ENCODE data around the gene AADACL4.

Gene AADACL4

DNA sequence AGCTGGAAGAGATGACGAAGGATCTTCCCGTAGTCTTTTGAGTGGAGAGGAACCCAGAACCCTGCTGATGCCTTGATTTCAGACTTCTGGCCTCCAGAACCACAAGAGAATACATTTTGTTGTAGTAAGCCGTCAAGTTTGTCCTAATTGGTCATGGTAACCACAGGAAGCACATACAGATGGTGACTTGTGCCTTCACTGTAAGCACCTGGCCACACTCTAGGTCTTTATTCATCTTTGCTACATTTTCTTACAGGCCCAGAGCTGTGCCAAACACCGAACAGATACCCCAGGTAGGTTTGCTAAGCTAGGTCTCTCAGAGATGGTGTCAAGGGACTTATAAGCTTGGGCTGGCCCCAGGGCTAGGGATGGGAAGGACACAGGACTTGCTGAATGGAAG, 30.7 kb upstream of the AADACL4 start:
- no peak for DNase-seq (ENCODE audit: low spot score)

DNA sequence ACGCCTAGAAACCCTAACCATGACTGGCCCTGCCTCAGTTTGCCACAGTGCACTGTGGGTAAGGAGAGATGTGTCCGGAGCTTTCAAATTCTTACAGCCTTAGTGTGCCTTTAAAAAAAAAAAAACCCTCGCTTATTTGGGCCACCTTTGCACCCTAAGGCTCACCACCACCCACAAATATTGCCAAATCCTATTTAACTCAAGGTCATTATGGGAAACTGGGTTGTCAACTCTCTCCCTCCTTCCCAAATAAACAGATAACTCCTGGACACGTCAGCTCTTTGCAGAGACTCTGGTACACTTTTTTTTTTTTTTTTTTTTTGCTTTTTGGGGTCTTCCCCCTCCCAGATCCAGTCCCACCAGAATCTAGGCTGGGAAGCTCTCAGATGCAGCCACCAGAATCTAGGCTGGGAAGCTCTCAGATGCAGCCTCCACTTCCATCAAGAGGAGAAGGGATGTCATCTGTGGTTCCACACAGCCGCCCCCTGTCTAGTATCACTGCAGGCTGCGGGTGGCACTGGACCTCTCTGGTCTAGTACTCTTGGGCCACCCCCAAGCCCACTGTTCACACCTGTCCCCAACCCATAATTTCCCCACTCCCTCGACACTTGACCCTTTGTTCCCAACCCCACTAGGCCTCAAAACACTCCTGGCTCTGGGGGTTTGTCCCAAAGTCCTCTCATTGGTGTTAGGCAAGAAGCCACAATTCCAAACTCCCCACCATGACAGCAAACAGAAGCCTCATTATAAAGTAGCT, 29.3 kb upstream of the AADACL4 start:
- no peak for DNase-seq (ENCODE audit: low spot score)

DNA sequence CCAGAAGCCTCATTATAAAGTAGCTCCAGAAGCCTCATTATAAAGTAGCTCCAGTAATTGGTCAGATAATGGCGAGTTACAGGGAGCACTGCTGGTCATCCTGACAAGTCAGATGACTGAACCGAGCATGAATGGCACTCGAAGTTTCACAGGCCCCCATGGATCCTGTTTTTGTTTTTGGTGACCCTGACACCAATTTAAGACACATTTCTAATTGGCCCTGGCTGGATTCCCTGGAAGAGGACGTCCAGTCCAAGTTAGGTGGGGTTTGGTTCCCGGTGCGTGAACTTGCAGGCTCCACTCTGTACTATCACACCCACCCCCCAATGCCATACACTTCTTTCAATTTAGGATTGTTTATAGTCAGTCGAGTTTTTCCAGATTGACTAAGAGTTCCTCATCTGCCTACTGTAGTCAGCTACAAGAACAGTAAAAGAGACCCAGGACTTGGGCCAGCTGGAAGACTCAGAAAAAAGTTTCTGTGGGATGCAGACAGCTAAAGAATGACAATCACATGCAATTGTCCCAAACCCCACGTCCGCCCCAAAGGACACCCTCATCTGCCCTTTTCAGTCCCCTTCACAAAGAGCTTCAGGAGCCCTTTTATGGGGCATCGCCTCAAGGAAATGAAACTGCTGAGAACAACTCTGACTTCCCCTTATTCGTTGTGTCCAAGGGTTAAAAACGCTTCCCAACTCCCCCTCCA, 28.6 kb upstream of the AADACL4 start:
- no peak for DNase-seq (ENCODE audit: low spot score)

DNA sequence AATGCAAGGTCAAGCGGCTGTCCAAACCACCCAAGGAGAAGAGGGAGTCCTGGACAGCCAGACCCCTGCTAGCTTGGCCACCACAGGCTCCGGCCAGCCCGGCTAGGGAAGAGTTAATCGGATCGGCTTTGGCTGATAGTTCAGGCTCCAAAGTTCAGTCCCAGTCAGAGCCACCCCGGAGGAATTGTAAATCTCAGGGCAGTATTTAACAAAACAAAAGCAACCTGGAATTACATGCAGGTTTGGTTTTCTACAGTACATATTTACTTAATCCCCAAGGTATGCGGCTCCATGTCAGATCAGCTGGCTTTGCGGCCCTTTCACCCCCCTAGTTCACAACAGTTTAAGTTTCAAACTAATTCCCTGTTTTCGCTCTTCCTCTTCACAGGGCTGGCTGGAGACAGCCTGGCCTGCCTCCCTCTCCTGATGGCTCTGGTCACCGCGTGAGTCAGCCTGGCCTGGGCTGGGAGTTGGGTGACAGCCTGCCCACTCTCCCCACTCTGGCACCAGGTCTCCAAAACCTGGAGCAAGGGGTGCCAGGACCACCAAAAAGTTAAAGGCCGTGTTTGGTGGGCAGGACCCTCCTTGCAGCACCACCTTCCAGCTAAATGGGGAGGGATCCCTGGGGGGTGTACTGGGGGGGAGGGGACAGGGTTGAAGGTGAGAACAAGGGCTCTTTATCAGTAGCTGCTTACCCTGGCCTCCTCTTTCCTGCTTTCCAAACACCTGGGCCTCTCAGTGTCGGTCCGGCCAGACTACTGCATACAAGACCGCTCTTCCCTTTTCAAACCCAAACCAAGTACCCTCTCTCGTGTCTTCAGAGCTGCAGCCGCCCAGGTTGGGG, 27.8 kb upstream of the AADACL4 start:
- peak; percentile 25 for DNase-seq (ENCODE audit: low spot score)

DNA sequence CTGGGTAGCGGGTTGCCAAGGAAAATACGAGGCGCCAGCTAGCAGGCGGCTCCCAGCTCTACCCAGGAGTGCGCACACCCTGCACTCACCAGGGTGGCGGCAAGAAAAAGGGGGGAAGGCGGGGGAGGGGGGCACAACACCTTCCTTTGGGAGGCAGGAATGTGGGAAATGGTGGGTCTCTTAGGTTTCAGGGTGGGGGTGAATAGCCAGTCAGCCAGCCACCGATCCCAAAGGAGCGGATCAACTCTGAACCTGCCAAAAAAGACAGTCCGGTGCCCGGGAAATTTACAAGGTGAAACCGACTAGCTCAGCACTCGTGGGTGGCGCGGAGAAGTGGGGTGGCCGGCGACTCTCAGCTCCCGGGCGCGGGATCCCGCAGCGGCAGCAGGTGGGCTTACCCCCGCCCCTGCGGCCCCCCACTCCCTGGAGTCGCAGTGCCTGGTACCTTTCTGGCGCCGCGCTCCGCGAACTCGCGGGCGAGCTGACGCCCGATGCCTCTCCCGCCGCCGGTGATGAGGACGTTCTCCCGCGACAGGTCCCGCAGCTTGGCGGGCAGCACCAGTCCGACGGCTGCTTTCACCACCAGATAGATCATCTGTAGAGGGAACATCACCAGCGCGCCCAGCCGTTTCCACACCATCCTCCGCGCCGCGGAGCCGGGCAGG, 27.0 kb upstream of the AADACL4 start:
- DNase-seq (ENCODE audit: low spot score) = no peak

DNA sequence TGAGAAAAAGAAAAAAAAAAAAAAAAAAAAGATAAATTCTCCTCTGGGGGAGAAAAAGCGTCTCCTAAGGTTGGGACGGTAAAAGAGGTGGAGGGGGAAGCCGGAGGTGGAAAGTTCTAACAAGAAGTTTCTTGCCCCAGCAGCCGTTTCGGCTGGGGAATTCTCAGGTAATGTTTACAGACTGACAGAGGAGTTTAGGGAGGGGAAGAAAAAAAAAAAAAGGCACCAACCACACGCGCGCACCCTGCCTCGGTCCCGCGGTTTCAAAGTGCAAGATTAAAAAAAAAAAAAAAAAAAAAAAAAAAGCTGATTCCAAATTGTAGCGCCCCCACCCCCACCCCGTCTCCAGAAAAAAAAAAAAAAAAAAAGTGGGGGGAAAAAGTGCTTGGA, 26.4 kb upstream of the AADACL4 start:
- no peak for DNase-seq (ENCODE audit: low spot score)

DNA sequence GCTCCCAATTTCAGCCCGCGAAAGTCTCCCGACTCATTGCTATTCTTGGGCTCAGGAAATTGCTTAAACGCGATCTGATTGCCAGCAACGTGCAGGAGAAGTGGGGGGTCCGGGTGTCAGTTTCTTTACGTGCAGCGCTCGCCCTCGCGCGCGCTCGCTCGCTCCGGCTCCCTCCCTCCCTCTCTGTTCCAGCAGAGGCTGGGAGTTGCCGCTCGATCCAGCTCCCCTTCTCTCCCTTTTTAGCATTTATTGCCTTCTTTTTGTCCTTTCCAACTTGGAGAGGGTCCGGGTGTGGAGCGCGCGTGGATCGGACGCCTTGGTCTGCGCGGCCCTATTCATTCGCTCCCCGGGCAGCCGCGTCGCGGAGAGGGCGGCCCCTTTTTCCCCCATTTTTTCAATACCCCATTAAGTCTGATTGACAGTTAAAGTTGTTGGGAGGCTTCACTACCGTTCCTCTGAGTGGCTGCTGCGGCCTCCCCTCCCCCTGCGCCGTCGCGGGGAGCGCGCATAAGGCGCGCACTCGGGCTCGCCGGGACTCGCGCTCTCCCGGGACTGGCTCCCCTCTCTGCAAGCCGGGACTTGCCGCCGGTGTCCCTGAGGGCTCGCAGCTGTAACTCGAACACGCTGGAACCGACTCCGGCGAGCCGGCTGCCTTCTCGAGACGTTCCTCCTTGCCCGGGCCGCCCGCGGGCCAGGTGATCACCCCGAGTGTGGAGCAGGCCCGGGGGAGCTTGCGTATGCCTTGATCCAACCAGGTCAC, 25.8 kb upstream of the AADACL4 start, which contains the start of gene DHRS3:
Gene DHRS3, minus strand, starts transcription at position 310 of the 760 bp plus-strand sequence. CDS start 862 bp downstream, outside the sequence.
- peak; percentile 31 for DNase-seq (ENCODE audit: low spot score)

DNA sequence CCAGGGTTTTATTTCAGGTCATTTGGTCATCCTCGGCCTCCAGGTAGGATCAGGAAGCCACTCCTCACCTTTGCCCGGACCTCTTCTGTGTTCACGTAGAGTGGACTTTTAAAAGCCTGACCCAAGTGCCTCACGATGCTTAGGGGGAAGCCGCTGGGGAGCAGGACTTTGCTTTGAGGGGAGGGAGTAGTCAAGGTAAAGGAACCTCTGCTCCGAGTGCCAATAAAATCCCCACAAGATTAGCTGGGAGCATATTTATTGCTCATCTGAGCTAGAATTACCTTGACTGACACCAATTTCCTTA, 25.3 kb upstream of the AADACL4 start:
- no peak for DNase-seq (ENCODE audit: low spot score)

DNA sequence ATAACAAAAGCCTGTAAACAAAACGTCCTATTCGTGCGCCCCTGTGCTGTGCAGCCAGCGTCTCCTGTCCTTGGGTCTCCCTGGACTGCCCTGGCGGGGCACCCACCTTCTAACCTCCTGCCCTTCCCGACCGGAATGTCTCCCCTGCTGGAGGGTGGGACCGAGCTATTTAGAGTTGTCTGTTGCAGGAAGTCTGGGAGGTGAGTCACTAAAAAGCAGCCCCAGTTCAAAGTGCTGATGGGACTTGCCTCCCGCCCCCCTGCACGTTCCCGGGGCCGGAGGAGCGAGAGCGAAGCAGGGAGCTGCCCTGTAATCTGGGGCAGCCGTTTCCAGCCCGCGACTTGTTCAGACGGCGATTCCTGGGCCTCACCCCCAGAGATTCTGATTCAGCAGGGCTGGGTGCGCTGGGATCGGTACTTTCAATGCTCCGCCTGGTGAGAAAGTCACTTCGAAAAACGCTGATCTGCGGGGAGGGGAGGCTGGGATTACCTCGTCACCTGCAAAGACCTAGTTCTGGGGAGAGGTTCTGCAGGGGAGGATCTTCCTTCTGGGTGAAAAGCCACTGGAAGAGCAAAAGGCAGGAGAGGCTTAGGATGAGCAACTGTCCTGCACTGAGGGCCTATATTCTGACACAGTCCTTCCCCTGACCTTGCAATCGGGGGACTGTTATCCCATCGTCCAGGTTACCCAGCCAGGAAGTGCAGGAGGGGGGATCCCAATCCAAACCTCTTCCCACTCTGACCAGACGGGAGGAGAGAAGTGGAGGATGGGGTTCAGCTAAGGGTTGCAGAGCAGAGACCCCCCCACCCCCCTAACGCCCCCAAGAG, 24.7 kb upstream of the AADACL4 start:
- peak; percentile 19 for DNase-seq (ENCODE audit: low spot score)

DNA sequence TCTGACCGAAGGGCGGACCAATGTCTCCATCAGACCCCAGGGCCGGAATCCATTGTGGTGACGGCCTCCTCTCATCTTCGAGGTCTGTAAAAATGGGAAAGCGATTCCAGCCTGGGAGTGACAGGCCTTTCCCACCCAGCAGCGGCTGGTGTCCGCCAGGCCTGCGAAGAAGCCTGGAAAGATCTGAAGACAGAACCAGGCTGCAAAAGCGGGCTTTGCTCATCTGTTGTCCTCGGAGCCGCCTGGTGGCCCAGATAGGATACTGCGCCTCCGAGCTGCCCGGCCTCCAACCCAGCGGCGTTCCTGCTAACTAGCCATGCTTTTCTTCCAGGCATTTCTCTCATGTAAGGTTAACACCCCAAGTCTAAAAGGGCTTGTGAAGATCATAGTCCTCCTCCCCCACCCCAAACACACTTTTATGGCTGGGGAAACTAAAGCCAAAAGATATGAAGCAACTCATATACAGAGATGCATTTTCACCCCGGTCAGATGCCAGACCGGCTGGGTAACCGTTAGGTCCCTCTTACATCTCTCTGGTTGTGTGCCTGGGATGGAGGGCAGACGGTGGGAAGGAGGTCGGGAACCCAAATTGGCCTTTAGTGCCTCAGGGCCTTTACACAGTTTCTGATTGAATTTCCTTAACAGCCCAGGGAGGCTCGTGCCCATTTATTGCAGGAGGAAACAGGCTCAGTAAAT, 23.9 kb upstream of the AADACL4 start:
- DNase-seq (ENCODE audit: low spot score) = peak; percentile 77

DNA sequence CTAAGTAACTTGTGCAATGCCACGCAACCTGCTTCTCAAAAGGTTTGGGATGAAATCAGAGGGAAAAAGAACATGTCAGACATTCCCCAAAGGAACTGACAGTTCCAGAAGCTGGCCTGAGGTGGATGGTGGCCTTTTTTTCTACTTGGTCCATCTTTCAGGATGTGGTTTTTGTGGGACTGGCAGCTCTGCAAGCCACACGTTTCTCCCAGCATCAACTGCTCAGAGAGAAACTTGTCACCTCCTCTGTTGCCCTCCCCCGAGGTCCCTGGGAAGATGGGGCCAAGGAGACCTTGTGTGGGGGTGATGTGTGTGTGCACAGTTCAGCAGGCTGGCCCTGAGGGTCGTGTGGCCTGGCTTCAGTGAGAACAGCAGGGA, 23.4 kb upstream of the AADACL4 start:
- no peak for DNase-seq (ENCODE audit: low spot score)

DNA sequence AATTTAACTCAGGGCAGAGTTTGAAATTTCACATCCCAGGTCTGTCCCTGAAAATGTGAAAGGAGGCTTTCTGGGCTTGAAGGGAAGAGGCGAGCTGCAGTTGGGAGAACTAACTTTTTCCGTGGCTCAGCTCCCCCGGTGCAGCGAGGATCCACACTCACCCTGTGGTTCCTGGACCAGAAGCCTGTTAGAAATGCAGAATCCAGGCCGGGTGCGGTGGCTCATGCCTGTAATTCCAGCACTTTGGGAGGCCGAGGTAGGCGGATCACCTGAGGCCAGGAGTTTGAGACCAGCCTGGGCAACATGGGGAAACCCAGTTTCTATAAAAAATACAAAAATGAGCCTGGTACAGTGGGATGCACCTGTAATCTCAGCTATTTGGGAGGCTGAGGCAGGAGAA, 23.0 kb upstream of the AADACL4 start:
- DNase-seq (ENCODE audit: low spot score) = no peak

DNA sequence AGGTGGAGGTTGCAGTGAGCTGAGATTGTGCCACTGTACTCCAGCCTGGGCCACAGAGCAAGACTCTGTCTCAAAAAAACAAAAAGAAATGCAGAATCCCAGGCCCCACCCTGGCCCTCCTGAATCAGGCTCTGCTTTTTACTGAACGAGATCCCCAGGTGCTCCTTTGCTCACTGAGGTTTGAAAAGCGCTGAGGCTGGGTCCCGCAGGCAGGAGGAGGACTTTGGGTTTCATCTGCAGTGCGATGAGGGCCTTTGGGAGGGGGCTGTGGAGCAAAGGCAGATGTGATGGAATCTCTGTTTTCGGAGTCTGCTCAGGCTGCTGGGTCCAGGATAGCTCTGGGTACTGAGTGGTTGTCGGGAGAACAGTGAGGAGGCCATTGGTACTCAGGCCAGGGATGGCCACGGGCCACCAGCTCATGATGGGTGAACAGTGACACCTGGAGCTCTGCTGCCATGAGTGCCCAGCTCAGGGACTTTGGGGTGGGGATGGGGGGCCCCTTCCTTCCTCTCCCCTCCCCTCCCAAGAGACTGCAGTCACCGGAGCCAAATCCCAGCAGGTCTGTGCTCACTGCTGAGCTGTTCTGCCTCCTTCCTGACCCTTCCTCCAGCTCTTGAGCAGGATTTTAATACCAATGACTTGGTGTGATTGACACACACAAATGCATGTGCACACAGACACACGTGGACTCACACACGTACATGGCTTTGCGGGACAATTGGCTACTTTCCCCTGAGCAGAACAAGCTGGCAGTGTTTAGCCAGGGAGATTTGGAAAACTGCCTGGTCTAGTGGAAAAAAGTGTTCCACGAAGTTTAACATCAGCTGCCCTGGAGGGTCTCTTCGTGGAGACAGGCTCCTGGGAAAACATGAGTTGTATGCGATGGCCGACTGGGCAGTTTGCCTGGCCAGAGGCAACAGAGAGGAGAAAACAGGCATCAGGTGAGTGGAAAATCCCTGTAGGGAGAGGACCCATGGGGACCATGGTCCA, 22.2 kb upstream of the AADACL4 start:
- no peak for DNase-seq (ENCODE audit: low spot score)

DNA sequence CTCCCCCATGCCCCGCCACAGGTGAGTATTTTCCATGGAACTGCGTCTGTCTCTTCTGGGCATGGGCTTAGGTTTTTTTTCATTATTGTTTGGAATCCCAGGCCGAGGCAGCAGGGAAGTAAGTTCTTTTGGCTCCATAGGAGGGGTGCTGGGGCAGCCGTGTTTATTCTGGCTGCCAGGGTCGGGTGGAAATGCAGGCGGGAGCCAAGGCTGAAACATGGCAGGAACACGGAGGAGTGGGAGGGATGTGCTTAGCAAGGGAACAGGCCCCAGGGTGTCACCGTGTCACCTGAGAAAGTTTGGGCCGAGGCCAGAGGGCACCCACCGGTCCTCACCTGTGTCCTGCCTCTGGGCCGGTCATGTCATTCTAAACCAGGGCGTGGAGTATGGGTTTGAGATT, 21.4 kb upstream of the AADACL4 start:
- DNase-seq (ENCODE audit: low spot score) = no peak

DNA sequence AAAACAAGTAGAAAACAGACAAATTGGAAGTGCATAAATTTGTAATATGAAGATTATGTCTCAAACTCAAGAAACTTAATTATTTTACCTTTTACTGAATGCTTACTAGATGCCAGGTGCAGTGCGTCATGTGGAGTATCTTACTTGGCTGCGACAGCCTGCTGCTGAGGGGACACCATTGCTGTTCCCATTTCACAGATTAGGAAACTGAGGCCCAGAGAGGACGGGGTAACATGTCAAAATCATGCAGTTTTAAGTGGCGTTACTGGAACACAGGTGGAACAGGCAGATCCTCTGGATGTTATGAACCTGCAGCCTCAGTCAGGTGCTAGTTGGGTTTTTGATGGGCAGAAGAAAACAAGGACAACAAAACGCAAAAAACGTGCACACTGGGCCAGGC, 18.6 kb upstream of the AADACL4 start:
- DNase-seq (ENCODE audit: low spot score) = no peak

DNA sequence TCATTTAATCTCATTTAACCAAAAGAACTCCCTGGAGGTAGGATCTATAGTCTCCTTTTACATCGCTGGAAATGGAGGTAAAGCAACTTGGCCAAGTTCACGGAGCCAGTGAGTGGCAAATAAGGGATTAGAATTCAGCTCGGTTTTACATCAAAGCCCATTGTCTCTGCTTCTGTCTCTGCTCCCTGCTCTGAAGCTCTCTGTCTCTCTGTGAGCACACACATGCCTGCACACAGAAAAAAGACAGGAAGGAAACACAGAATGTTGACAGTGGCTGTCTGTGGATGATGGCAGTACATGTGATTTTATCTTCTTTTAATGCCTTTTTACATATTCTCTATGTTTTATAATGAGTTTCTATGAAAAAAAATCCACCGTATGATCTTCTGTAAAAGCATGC, 17.0 kb upstream of the AADACL4 start:
- DNase-seq (ENCODE audit: low spot score) = no peak

DNA sequence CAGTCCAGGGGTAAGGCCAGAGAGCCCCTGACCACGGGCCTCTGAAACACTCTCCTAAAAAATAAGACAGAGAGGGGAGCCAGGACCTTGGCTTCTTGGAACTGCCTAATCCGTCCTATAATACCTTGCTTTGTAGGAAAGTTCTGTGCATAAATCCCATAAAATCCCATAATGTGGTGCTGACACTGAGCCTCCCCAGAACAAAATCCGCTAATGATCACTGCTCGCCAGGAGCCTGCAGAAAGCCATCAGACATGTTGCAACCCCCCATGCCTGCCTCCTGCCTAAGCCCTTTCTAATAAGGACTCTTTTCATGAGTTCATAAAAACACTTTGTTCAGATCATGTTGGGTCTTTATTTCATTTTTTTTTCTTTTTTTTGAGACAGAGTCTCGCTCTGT, 16.6 kb upstream of the AADACL4 start:
- no peak for DNase-seq (ENCODE audit: low spot score)

DNA sequence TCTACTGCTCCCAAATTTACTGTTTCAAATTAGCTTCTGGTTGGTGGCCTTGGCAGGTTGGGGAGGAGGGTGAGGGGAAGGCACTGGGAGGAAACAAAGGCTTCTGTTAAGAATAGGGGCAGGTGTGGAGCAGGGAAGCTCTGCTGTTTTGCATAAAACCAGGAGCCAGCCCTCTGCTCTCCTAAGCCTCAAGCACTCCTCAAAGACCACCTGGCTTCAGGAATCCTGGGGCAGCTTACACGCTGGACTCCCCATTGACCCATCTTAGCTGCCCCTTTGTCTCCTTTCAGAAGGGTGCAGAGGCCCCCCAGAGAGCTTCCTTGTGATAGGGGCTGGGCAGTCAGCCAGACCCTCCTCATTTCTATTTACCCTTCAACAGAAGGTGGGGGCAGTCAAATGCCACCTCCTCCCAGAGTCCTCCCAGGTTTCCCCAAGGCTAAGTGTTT, 14.4 kb upstream of the AADACL4 start:
- no peak for DNase-seq (ENCODE audit: low spot score)

Data from cerebellar cortex (tissue), 1 donor.